Heart left ventricle (tissue), 13 donors: Measurements from ENCODE around the gene CDH23.

ENCODE experiments used
- POLR2A ChIP-seq, 2 donors: fragments of 450-650 bp; IDR thresholded peaks; one replicate each; pipeline ENCODE4 v1.6.1; 2017; ENCODE audit warnings: antibody characterized with exemption in 2 of 2, mild to moderate bottlenecking in 2 of 2, moderate library complexity in 2 of 2
- TF ChIP-seq, protein P1 (sequence below), 12 donors: fragments of 200-600 bp; sonication (generic) in 4 of 12; IDR thresholded peaks; one replicate each; pipeline versions ENCODE4 v1.5.0 to v1.8.0; 2018 to 2022; ENCODE audit warnings: antibody characterized with exemption in 12 of 12, mild to moderate bottlenecking in 5 of 12
- donor health status: ischemic (EF 13 %, LVEDD 7.1; RV severe dilation, severe dysfunction).
- donor health status: DM: no; HTN: yes; CAD: no.
- donor health status: DM: no; HTN: no; CAD: no.
- donor health status: ischemic (EF 25% LVEDD 6.9; RV normal size, moderate dysfunction).
- donor health status: ischemic (EF 25% LVEDD 5.7; RV mildly dilated, moderate dysfunction).
- donor health status: ischemic (EF 35%, LVEDD 5.7; RV mildly dilated, moderate dysfunction).
- donor health status: nonischemic (EF 11% LVEDD 7.7; RV severe dilation, severe dysfunction).
- donor health status: DM: yes; HTN: yes; CAD: no.
- donor health status: PGD.
- donor health status: ischemic (EF 29% LVEDD 5.4; RV normal size, mild dysfunction).
- donor health status: nonischemic (EF 23%, LVEDD 6.1; RV moderate dilation, normal function).

DNA sequence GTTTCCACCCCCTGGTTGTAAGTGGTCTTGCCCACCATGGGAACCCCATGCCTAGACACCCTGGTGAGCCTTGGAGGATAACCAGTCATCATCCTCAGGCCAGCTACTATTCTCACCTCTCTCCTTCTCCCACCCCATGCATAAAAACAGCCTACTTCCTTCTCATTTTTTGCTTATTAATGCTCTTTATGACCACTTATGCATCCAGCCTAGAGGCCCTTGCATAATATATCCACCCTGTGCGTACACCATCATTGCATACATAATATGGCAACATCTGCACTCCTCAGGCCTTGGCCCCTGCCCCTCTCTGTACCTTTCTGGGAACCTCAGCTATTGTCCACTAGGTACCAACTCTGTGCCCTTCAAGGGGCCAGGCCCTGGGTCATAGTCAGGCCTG, 91.0 kb downstream of the CDH23 start:
- TF ChIP-seq, protein P1, sequence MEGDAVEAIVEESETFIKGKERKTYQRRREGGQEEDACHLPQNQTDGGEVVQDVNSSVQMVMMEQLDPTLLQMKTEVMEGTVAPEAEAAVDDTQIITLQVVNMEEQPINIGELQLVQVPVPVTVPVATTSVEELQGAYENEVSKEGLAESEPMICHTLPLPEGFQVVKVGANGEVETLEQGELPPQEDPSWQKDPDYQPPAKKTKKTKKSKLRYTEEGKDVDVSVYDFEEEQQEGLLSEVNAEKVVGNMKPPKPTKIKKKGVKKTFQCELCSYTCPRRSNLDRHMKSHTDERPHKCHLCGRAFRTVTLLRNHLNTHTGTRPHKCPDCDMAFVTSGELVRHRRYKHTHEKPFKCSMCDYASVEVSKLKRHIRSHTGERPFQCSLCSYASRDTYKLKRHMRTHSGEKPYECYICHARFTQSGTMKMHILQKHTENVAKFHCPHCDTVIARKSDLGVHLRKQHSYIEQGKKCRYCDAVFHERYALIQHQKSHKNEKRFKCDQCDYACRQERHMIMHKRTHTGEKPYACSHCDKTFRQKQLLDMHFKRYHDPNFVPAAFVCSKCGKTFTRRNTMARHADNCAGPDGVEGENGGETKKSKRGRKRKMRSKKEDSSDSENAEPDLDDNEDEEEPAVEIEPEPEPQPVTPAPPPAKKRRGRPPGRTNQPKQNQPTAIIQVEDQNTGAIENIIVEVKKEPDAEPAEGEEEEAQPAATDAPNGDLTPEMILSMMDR (IDR thresholded peaks at IDR 0.05) = no peak
- no peak for TF ChIP-seq POLR2A (IDR thresholded peaks at IDR 0.05)
